ENCODE data around the gene NEUROD1.

NEUROD1 gene

GRCh38 chr2:181679544-181679979, 755 bp downstream of the NEUROD1 start:
- no peak for FAIRE-seq

GRCh38 chr2:181678861-181679543, 1.3 kb downstream of the NEUROD1 start:
- FAIRE-seq, result no peak

GRCh38 chr2:181677912-181678586, 2.3 kb downstream of the NEUROD1 start:
- FAIRE-seq, result no peak

- FAIRE-seq, result no peak
These were observed 5.1 kb downstream of the NEUROD1 start for GRCh38 chr2:181675254-181675653.

GRCh38 chr2:181674461-181674860, 5.9 kb downstream of the NEUROD1 start:
- no peak for FAIRE-seq

- FAIRE-seq, result no peak
These were observed 7.1 kb downstream of the NEUROD1 start for GRCh38 chr2:181673173-181673572.

GRCh38 chr2:181672255-181673008, 7.9 kb downstream of the NEUROD1 start:
- FAIRE-seq, result no peak

GRCh38 chr2:181670632-181671031, 9.7 kb downstream of the NEUROD1 start:
- no peak for FAIRE-seq

- FAIRE-seq, result no peak
These were observed 13.1 kb downstream of the NEUROD1 start for GRCh38 chr2:181667234-181667633.

GRCh38 chr2:181662287-181662686, 18.0 kb downstream of the NEUROD1 start:
- no peak for FAIRE-seq

GRCh38 chr2:181660181-181660580, 20.1 kb downstream of the NEUROD1 start:
- FAIRE-seq, result no peak

GRCh38 chr2:181658444-181658843, 21.9 kb downstream of the NEUROD1 start:
- FAIRE-seq, result no peak

- no peak for FAIRE-seq
These were observed 22.9 kb downstream of the NEUROD1 start for GRCh38 chr2:181657379-181657778.

GRCh38 chr2:181656450-181657291, 23.6 kb downstream of the NEUROD1 start, which contains the start of gene CERKL:
TSS of gene CERKL (minus strand) at chr2:181657105. CDS start at chr2:181657006, 99 bp downstream.
- no peak for FAIRE-seq

- no peak for FAIRE-seq
These were observed 24.8 kb downstream of the NEUROD1 start for GRCh38 chr2:181655519-181655918.

- no peak for FAIRE-seq
These were observed 30.8 kb downstream of the NEUROD1 start for GRCh38 chr2:181649436-181649979.

- no peak for FAIRE-seq
These were observed 31.7 kb downstream of the NEUROD1 start for GRCh38 chr2:181648478-181649155.

- no peak for FAIRE-seq
These were observed 33.8 kb downstream of the NEUROD1 start for GRCh38 chr2:181646415-181646987.

GRCh38 chr2:181643151-181643550, 37.2 kb downstream of the NEUROD1 start:
- FAIRE-seq, result no peak

GRCh38 chr2:181642086-181642485, 38.2 kb downstream of the NEUROD1 start:
- FAIRE-seq, result no peak

- FAIRE-seq, result no peak
These were observed 40.6 kb downstream of the NEUROD1 start for GRCh38 chr2:181639686-181640085.

Measured in A204.1 (cell line).